T-helper 1 cell treated with Interleukin-12 subunit alpha and Interleukin-12 subunit beta and Interleukin-4 antibody, amounts not matched to agents 30 μg/mL and 1 μg/mL, for 36 hours (primary cell): ENCODE results near the gene DDX3X.
A peak's percentile ranks its signal among the peaks of the same experiment; 100 is the strongest.
"Not testable (repeated sequence)": the region's sequence is repeated elsewhere in the genome, so short reads cannot be mapped to it uniquely, and the experiment has no call there.

Source experiments
- H3K27ac Mint-ChIP-seq: one replicate; pipeline ENCODE4 v1.8.0; 2021; ENCODE audit warnings: mild to moderate bottlenecking, mixed read lengths
- H3K27me3 Mint-ChIP-seq: one replicate; pipeline ENCODE4 v1.8.0; 2021; ENCODE audit warnings: low read depth, mixed read lengths
- H3K36me3 Mint-ChIP-seq: one replicate; pipeline ENCODE4 v1.8.0; 2021; ENCODE audit warnings: low read depth, mixed read lengths
- H3K4me1 Mint-ChIP-seq: one replicate; pipeline ENCODE4 v1.8.0; 2021; ENCODE audit warnings: low read depth, mixed read lengths
- H3K4me3 Mint-ChIP-seq: one replicate; pipeline ENCODE4 v1.8.0; 2021; ENCODE audit warnings: mild to moderate bottlenecking, moderate library complexity, mixed read lengths
- H3K9me3 Mint-ChIP-seq: one replicate; pipeline ENCODE4 v1.8.0; 2021; ENCODE audit warnings: mixed read lengths

DDX3X gene

DNA sequence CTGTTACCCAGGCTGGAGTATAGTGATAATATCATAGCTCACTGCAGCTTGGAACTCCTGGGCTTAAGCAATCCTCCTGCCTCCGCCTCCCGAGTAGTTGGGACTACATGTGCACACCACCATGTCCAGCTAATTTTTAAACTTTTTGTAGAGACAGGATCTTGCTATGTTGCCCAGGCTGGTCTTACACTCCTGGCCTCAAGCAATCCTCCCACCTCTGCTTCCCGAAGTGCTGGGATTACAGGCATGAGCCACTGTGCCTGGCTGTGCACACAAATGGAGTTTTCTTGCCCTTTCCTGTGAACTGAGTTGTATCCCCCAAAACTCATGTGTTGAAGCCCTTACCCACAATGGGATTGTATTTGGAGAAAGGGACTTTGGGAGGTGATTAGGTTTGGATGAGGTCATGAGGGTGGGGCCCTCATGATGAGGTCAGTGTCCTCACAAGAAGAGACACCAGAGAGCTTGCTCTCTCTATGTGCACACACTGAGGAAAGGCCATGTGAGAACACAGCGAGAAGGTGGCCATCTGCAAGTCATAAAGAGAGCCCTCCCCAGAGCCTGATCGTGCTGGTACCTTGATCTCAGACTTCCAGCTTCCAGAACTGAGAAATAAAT, 40.1 kb downstream of the DDX3X start:
- peaks cover 6% of the 10 kb centered on the region for H3K4me1 Mint-ChIP-seq
- peaks cover 3% of the 10 kb centered on the region for H3K36me3 Mint-ChIP-seq
- no peaks in the 10 kb centered on the region for H3K27me3 Mint-ChIP-seq
- no peak overlapping the region for H3K27ac Mint-ChIP-seq
- H3K9me3 Mint-ChIP-seq: no peaks in the 10 kb centered on the region
- H3K4me3 Mint-ChIP-seq: no peak overlapping the region

DNA sequence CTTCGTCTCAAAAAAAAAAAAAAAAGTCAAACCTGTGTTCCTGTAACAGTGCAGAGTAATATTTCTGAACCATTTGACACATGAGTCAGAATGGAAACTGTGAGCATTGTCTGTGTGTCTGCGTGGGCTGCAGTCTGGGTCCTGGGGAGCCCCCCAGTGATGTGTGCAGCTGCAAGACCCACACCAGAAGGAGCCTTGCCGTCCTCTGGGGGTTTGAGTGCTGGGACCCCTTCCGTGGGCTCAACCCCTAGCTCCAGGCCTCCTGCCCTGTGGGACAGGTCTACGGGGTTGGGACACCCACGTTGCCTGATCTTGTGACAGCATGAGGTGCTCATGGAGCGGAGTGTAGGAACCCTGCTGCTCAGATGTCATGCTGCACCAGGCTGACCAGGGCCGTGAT, 43.7 kb downstream of the DDX3X start:
- H3K4me3 Mint-ChIP-seq: no peak overlapping the region
- H3K27ac Mint-ChIP-seq: peak overlapping the region; percentile 15
- H3K36me3 Mint-ChIP-seq: no peaks in the 10 kb centered on the region
- peaks cover 6% of the 10 kb centered on the region for H3K4me1 Mint-ChIP-seq
- H3K27me3 Mint-ChIP-seq: no peaks in the 10 kb centered on the region
- H3K9me3 Mint-ChIP-seq: no peaks in the 10 kb centered on the region

DNA sequence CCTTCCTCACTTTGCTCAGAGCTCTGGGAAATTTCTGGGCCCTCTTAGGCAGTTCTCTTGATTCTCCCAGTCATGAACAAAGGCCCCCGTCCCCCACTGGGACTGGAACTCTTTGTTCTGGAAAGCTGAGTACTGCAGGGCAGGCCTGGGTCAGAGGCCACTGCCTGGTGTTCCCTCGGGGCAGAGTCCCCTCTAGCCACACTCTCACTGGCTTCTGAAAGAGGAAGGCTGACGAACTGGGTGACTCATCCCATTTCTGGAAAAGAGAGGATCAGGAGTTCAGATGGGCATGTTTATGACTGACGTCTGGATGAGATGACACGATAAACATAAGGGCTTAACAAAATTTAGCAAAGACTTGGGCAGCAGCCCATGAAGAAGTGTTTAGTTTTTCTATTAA, 47.7 kb downstream of the DDX3X start:
- Mint-ChIP-seq H3K9me3 (no peaks in the 10 kb centered on the region), H3K36me3 (no peaks in the 10 kb centered on the region), H3K27me3 (no peaks in the 10 kb centered on the region), H3K4me1 (peaks cover 17% of the 10 kb centered on the region), H3K27ac (no peak overlapping the region), H3K4me3 (no peak overlapping the region)

DNA sequence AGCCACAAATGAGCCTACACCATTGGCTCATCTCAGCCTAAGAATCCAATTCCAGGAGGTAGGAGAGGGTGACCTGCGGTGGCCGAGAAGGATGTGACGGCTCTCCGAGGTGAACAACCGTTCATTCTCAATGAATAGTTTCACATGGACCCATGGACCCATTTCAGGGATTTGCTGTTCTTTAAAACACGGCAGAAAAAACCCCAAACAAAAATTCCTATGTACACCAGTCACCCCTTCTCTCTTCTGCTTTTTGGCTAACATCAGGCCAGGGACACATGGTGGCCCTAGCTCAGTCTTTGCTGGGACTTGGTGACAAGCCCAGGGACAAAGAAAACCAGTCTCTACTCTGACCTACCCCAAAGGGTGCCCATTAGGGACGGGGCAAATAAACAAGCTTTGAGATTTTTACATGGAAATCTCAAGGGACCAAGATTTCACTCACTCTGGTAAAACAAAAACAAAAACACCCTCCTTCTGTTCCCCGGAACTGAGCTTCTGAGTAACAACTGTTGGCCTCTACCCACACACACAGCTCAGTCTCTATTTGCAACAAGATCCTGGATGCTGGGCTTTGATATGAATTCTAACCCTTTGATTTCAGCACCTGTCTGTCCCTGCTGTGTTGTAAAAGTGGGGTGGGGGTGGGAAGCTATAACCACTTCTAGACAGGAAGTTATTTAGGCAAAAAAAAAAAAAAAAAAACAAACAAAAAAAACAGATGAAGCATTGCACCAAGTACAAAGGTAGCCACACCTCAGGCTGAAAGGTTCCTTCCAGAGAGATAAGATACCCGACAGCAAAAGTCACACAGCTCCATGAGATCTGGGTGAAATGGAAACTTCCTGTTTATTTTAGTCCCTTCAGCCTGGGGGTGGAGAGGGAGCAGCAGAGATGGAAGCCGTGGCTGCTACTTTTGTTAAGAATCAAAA, 49.0 kb downstream of the DDX3X start:
- Mint-ChIP-seq H3K4me3 (peak overlapping the region; percentile 58), H3K27ac (peak overlapping the region; percentile 92), H3K36me3 (no peaks in the 10 kb centered on the region), H3K9me3 (no peaks in the 10 kb centered on the region), H3K27me3 (no peaks in the 10 kb centered on the region), H3K4me1 (peaks cover 13% of the 10 kb centered on the region)

DNA sequence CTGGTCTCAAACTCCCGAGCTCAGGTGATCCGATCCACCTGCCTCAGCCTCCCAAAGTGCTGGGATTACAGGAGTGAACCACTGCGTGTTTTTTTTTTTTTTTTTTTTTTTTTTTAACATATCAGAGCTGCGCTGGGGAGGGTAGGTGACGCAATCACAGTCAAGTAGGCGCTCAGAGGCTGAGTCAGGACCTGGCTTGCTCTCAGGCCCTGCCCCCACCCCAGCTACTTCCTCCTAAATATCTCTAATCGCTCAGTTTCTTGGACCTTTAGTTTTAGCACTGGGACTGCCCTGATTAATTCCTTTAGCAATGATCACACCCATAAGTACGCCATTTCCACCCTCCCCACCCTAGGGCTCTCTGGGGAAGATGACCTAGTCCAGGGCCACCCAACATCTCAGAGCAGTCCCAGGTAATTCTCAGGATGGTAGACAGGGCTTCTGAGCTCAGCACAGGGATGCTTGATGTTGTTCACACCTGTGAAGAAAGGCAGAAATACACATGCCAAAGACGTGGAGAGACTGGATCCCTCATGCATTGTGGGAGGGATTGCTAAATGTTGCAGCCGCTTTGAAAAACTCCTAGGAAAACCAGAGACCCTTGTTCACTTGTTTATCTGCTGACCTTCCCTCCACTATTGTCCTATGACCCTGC, 50.2 kb downstream of the DDX3X start:
- H3K4me3 Mint-ChIP-seq: peak overlapping the region; percentile 21
- H3K27me3 Mint-ChIP-seq: no peaks in the 10 kb centered on the region
- peaks cover 13% of the 10 kb centered on the region for H3K4me1 Mint-ChIP-seq
- no peaks in the 10 kb centered on the region for H3K9me3 Mint-ChIP-seq
- H3K27ac Mint-ChIP-seq: peak overlapping the region; percentile 92
- no peaks in the 10 kb centered on the region for H3K36me3 Mint-ChIP-seq

DNA sequence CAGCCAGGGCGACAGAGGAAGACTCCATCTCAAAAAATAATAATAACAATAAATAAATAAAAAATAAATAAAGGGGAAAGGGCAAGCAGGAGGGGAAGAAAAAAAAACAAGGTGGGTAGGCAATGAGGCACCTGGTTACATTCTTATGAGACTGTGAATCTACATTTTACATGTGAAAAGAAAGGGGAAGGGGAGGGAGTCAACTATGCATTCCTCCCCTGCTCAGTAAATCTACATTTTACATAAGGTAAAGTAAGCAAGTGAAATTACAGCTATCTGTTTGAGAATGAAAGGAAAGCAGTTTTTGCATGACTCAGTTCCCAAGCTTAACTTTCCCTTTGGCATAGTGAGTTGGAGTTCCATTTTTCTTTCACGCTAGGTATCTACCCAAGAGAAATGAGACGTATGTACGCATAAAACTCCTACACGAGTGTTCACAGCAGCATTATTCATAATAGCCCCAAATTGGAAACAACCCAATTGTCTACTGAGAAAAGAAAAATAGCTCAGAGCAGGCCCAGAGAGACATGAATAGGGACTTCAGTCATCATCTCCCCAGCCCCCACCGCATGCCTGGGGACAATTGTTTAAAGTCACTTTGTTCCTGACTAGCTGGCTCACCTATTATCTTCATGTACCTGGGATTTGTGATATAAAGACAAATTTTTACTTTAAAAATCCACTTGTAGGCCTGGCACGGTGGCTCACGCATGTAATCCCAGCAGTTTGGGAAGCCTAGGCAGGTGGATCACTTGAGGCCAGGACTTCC, 52.4 kb downstream of the DDX3X start:
- no peaks in the 10 kb centered on the region for H3K9me3 Mint-ChIP-seq
- H3K4me1 Mint-ChIP-seq: peaks cover 15% of the 10 kb centered on the region
- no peaks in the 10 kb centered on the region for H3K27me3 Mint-ChIP-seq
- no peaks in the 10 kb centered on the region for H3K36me3 Mint-ChIP-seq
- no peak overlapping the region for H3K27ac Mint-ChIP-seq
- no peak overlapping the region for H3K4me3 Mint-ChIP-seq

DNA sequence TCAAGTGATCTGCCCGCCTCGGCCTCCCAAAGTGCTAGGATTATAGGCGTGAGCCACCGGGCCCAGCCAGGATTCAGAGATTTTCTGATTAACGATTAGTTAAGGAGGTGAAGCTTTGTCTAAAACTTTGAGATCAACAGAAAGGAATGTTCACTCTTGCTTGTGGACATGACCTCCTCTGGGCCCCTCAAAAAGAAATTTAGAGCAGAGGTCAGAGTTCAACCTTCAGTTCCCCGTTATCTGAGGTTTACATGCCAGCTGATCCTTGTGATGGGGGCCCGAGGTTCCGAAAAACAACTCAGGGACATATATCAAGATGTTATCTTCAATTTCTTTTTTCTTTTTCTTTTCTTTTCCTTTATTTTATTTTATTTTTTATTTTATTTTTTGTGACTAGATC, 54.6 kb downstream of the DDX3X start:
- Mint-ChIP-seq H3K9me3 (no peaks in the 10 kb centered on the region), H3K4me3 (no peak overlapping the region), H3K4me1 (peaks cover 7% of the 10 kb centered on the region), H3K27me3 (no peaks in the 10 kb centered on the region), H3K36me3 (no peaks in the 10 kb centered on the region), H3K27ac (no peak overlapping the region)

DNA sequence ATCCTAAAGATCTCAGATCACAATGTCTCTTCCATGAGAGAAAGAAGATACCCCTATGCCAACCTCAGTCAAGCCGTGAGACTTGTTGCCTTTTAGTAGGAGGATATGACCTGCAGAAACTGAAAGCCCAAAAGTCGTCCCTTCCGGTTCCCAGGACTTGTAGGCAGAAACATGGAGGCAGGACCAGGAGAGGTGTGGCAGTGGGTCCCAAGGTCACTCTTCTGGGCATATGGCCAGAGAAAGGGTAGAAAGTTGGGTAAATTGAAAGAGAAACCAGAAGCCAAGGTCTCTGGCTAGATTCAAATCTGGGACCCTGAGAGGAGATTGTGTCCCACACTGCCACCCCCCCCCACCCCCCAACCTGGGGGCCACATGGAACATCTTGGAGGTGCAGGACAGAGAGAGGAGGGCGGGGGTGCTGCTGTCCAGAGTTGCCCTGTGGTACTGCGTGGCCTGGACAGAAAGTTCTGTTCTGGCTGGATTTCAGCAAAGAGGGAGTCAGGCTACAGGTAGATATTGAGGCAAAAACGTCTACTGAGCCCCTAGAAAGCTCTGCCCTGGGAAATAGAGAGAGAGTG, 55.4 kb downstream of the DDX3X start:
- Mint-ChIP-seq H3K4me3 (no peak overlapping the region), H3K9me3 (no peaks in the 10 kb centered on the region), H3K4me1 (peaks cover 2% of the 10 kb centered on the region), H3K27me3 (no peaks in the 10 kb centered on the region), H3K27ac (no peak overlapping the region), H3K36me3 (no peaks in the 10 kb centered on the region)

DNA sequence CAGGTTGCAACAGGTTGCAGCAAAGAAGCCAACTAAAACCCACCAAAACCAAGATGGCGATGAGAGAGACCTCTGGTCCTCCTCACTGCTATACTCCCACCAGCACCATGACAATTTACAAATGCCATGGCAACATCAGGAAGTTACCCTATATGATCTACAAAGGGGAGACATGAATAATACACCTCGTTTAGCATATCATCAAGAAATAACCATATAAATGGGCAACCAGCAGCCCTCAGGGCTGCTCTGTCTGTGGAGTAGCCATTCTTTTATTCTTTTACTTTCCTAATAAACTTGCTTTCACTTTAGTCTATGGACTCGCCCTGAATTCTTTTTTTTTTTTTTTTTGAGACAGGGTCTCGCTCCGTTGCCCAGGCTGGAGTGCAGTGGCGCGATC, 56.6 kb downstream of the DDX3X start:
- not testable (repeated sequence) for H3K4me1 Mint-ChIP-seq, H3K9me3 Mint-ChIP-seq, H3K27ac Mint-ChIP-seq, H3K4me3 Mint-ChIP-seq, H3K36me3 Mint-ChIP-seq, H3K27me3 Mint-ChIP-seq

DNA sequence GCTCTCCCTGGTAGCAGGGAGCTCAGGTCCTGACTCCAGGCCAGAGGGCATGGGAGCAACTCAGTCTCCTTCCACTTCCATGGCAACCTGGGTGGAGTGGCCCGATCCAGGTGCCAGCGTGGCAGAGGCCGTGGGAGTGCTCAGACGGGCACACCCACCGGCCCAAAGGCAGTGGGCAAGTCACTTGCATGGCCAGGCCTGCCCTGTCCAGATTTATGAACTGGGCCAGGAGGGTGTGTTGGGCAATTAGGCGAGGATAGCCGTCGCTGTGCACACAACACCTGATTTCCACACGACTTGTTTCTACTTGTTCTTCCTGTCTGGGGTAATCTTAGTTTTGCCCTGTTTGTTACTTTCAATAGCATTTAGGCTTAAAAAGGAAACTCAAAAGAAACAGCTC, 57.6 kb downstream of the DDX3X start:
- H3K27ac Mint-ChIP-seq: no peak overlapping the region
- H3K27me3 Mint-ChIP-seq: no peaks in the 10 kb centered on the region
- no peaks in the 10 kb centered on the region for H3K36me3 Mint-ChIP-seq
- peaks cover 4% of the 10 kb centered on the region for H3K4me1 Mint-ChIP-seq
- H3K4me3 Mint-ChIP-seq: no peak overlapping the region
- H3K9me3 Mint-ChIP-seq: no peaks in the 10 kb centered on the region

DNA sequence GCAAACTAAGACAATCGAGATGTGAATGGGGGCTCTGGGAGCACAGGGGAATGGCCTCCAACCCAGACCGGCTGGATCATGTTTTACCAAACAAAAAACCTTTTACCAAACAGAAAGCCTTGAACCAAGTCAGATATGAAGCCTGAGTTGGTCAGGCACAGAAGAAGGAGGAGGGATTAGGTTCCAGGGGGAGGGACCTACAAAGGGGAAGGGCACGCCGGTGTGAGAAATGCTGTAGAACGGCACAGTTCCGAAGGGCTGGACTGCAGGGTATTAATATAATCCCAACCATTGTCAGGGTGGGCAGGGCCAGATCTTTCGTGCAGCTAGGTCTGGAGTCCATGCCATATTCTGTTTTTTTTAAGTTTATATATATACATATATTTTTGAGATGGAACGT, 60.3 kb downstream of the DDX3X start:
- Mint-ChIP-seq H3K9me3 (no peaks in the 10 kb centered on the region), H3K4me3 (no peak overlapping the region), H3K36me3 (no peaks in the 10 kb centered on the region), H3K27ac (no peak overlapping the region), H3K4me1 (peaks cover 5% of the 10 kb centered on the region), H3K27me3 (no peaks in the 10 kb centered on the region)

DNA sequence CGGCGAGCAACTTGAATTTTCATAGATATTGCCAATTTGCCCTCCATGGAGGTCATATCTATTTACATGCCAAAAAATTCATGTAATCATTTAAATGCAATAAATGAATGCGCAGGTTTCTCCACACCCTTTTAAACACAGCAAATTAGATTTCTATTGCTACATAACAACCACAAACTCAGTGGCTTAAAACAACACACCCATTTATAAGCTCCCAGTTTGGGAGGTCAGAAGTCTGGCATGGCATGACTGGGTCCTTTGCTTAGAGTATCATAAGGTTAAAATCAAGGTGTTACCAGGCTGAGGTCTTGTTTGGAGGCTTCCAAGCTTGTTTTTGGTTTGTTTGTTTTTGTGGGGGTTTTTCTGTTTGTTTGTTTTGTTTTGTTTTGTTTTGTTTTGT, 63.3 kb downstream of the DDX3X start:
- no peaks in the 10 kb centered on the region for H3K9me3 Mint-ChIP-seq
- H3K4me3 Mint-ChIP-seq: no peak overlapping the region
- H3K36me3 Mint-ChIP-seq: no peaks in the 10 kb centered on the region
- H3K27ac Mint-ChIP-seq: no peak overlapping the region
- peaks cover 3% of the 10 kb centered on the region for H3K4me1 Mint-ChIP-seq
- no peaks in the 10 kb centered on the region for H3K27me3 Mint-ChIP-seq

DNA sequence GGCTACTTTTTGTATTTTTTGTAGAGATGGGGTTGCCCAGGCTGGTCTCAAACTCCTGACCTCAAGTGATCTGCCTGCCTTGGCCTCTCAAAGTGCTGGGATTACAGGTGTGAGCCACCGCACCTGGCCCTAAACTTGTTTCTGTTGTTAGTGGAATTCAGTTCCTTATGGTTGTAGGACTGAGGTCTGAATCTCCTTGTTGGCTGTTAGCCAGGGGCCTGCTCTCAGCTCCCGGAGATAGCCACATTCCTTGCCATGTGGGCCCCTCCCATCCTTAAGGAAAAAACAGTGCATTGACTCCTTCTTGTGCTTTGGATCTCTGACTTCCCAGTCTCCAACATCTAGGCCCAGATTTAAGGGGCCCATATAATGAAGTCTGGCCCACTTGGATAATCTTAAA, 63.8 kb downstream of the DDX3X start:
- Mint-ChIP-seq H3K4me1 (peaks cover 3% of the 10 kb centered on the region), H3K36me3 (no peaks in the 10 kb centered on the region), H3K9me3 (no peaks in the 10 kb centered on the region), H3K27me3 (no peaks in the 10 kb centered on the region), H3K4me3 (no peak overlapping the region), H3K27ac (no peak overlapping the region)

DNA sequence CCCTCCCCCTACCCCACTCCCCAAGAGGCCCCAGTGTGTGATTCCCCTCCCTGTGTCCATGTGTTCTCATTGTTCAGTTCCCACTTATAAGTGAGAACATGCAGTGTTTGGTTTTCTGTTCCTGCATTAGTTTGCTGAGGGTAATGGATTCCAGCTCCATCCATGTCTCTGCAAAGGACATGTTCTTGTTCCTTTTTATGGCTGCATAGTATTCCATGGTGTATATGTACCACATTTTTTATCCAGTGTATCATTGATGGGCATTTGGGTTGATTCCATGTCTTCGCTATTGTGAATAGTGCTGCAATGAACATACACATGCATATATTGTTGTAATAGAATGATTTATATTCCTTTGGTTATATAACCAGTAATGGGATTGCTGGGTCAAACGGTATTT, 68.6 kb downstream of the DDX3X start:
- not testable (repeated sequence) for H3K4me1 Mint-ChIP-seq, H3K9me3 Mint-ChIP-seq, H3K27ac Mint-ChIP-seq, H3K36me3 Mint-ChIP-seq, H3K4me3 Mint-ChIP-seq, H3K27me3 Mint-ChIP-seq
